HEK293 (cell line): ENCODE measurements around the gene ZNF70.

Experiments
- GLI4 ChIP-seq: fragments of 450-650 bp; formaldehyde crosslinking; IDR thresholded peaks from 2 replicates; pipeline ENCODE4 v1.5.1; 2016; ENCODE audit warnings: missing biosample characterization, missing genetic modification characterization
- PATZ1 ChIP-seq: fragments of 450-650 bp; formaldehyde crosslinking; IDR thresholded peaks from 2 replicates; pipeline ENCODE4 v1.5.1; 2016; ENCODE audit warnings: missing biosample characterization, missing genetic modification characterization
- PRDM4 ChIP-seq: fragments of 450-650 bp; formaldehyde crosslinking; IDR thresholded peaks from 2 replicates; pipeline ENCODE4 v1.5.1; 2017; ENCODE audit warnings: missing biosample characterization, missing genetic modification characterization
- SETDB1 ChIP-seq: IDR thresholded peaks from one replicate; pipeline ENCODE4 v1.6.1; 2017; ENCODE audit warnings: mild to moderate bottlenecking, low read length, moderate library complexity, mixed read lengths; ENCODE audit not compliant: insufficient read length
- SP2 ChIP-seq: fragments of 450-650 bp; formaldehyde crosslinking; IDR thresholded peaks from 2 replicates; pipeline ENCODE4 v1.5.1; 2016; ENCODE audit warnings: missing biosample characterization, missing genetic modification characterization
- TRIM28 ChIP-seq: IDR thresholded peaks from 2 replicates; pipeline ENCODE4 v1.6.1; 2011; ENCODE audit warnings: low read length, control low read depth, borderline replicate concordance
- ZBTB1 ChIP-seq: fragments of 450-650 bp; formaldehyde crosslinking; IDR thresholded peaks from 2 replicates; pipeline ENCODE4 v1.5.1; 2016; ENCODE audit warnings: missing biosample characterization, missing genetic modification characterization
- ZBTB44 ChIP-seq: fragments of 450-650 bp; IDR thresholded peaks from 2 replicates; pipeline ENCODE4 v1.5.1; 2018; ENCODE audit warnings: missing biosample characterization, mild to moderate bottlenecking, missing genetic modification characterization
- ZBTB6 ChIP-seq: fragments of 450-650 bp; formaldehyde crosslinking; IDR thresholded peaks from 2 replicates; pipeline ENCODE4 v1.5.1; 2017; ENCODE audit warnings: missing biosample characterization, missing genetic modification characterization
- ZNF112 ChIP-seq: fragments of 450-650 bp; formaldehyde crosslinking; IDR thresholded peaks from 2 replicates; pipeline ENCODE4 v1.5.0; 2017; ENCODE audit warnings: missing biosample characterization, missing genetic modification characterization
- ZNF155 ChIP-seq: fragments of 450-650 bp; formaldehyde crosslinking; IDR thresholded peaks from 2 replicates; pipeline ENCODE4 v1.5.1; 2016; ENCODE audit warnings: missing biosample characterization, missing genetic modification characterization
- ZNF175 ChIP-seq: fragments of 450-650 bp; formaldehyde crosslinking; IDR thresholded peaks from 2 replicates; pipeline ENCODE4 v1.5.1; 2016; ENCODE audit warnings: missing biosample characterization, missing genetic modification characterization
- ZNF211 ChIP-seq: fragments of 450-650 bp; formaldehyde crosslinking; IDR thresholded peaks from 2 replicates; pipeline ENCODE4 v1.5.1; 2016; ENCODE audit warnings: low read depth, missing biosample characterization, missing genetic modification characterization
- ZNF214 ChIP-seq: fragments of 450-650 bp; formaldehyde crosslinking; IDR thresholded peaks from 2 replicates; pipeline ENCODE4 v1.5.1; 2017; ENCODE audit warnings: missing biosample characterization, mild to moderate bottlenecking, missing genetic modification characterization, borderline replicate concordance
- ZNF292 ChIP-seq: fragments of 450-650 bp; formaldehyde crosslinking; IDR thresholded peaks from 2 replicates; pipeline ENCODE4 v1.5.1; 2016; ENCODE audit warnings: low read depth, missing biosample characterization, missing genetic modification characterization, borderline replicate concordance
- ZNF391 ChIP-seq: fragments of 450-650 bp; formaldehyde crosslinking; IDR thresholded peaks from 2 replicates; pipeline ENCODE4 v1.5.1; 2016; ENCODE audit warnings: low read depth, missing biosample characterization, missing genetic modification characterization, borderline replicate concordance
- ZNF518A ChIP-seq: fragments of 450-650 bp; formaldehyde crosslinking; conservative IDR thresholded peaks from 2 replicates; pipeline ENCODE4 v1.5.1; 2016; ENCODE audit warnings: low read depth, missing biosample characterization, missing genetic modification characterization
- ZNF529 ChIP-seq: fragments of 450-650 bp; formaldehyde crosslinking; IDR thresholded peaks from 2 replicates; pipeline ENCODE4 v1.5.1; 2017; ENCODE audit warnings: missing genetic modification characterization, missing biosample characterization; ENCODE audit not compliant: insufficient replicate concordance
- ZNF571 ChIP-seq: fragments of 450-650 bp; formaldehyde crosslinking; IDR thresholded peaks from 2 replicates; pipeline ENCODE4 v1.5.0; 2017; ENCODE audit warnings: missing biosample characterization, missing genetic modification characterization
- ZNF629 ChIP-seq: fragments of 450-650 bp; formaldehyde crosslinking; IDR thresholded peaks from 2 replicates; pipeline ENCODE4 v1.5.1; 2017; ENCODE audit warnings: missing biosample characterization, missing genetic modification characterization
- ZNF747 ChIP-seq: fragments of 450-650 bp; formaldehyde crosslinking; IDR thresholded peaks from 2 replicates; pipeline ENCODE4 v1.5.1; 2016; ENCODE audit warnings: missing biosample characterization, missing genetic modification characterization
- ZNF76 ChIP-seq: fragments of 450-650 bp; formaldehyde crosslinking; IDR thresholded peaks from 2 replicates; pipeline ENCODE4; 2016; ENCODE audit warnings: low read depth, missing biosample characterization, missing genetic modification characterization, borderline replicate concordance
- ZNF776 ChIP-seq: fragments of 450-650 bp; formaldehyde crosslinking; IDR thresholded peaks from 2 replicates; pipeline ENCODE4 v1.5.0; 2017; ENCODE audit warnings: missing biosample characterization, missing genetic modification characterization, borderline replicate concordance
- ZNF785 ChIP-seq: fragments of 450-650 bp; formaldehyde crosslinking; IDR thresholded peaks from 2 replicates; pipeline ENCODE4 v1.5.1; 2016; ENCODE audit warnings: missing biosample characterization, missing genetic modification characterization
- ZNF791 ChIP-seq: fragments of 450-650 bp; formaldehyde crosslinking; IDR thresholded peaks from 2 replicates; pipeline ENCODE4 v1.5.1; 2016; ENCODE audit warnings: missing biosample characterization, missing genetic modification characterization
- ZNF830 ChIP-seq: fragments of 450-650 bp; IDR thresholded peaks from 2 replicates; pipeline ENCODE4 v1.5.0; 2018; ENCODE audit warnings: missing biosample characterization, missing genetic modification characterization, low read depth, mild to moderate bottlenecking, moderate library complexity
- ZNF843 ChIP-seq: fragments of 450-650 bp; formaldehyde crosslinking; IDR thresholded peaks from 2 replicates; pipeline ENCODE4 v1.5.1; 2016; ENCODE audit warnings: missing biosample characterization, missing genetic modification characterization

ZNF70 gene

GRCh38 chr22:23767673-23768548 is 17.0 kb upstream of the ZNF70 start, which contains the start of gene CHCHD10 (continued):
- TF ChIP-seq PRDM4 (tag by site-specific recombination) (peak; percentile 6; the same call in 1 of the 2 replicates), ZNF571 (tag by site-specific recombination) (no peak), SP2 (tag by site-specific recombination) (peak; percentile 81), ZNF785 (tag by site-specific recombination) (no peak), ZNF518A (tag by site-specific recombination) (no peak), ZNF175 (tag by site-specific recombination) (no peak), ZNF791 (no peak), ZNF76 (0 out of 2 replicates have a peak, but pooled peaks have one; percentile 24), ZNF830 (tag by site-specific recombination) (no peak), ZNF391 (tag by site-specific recombination) (peak; percentile 12; the same call in 1 of the 2 replicates), ZBTB44 (tag by site-specific recombination) (no peak), ZNF211 (tag by site-specific recombination) (no peak), ZBTB6 (tag by site-specific recombination) (no peak), ZNF214 (tag by site-specific recombination) (no peak), ZNF529 (tag by site-specific recombination) (no peak), ZNF292 (tag by site-specific recombination) (no peak), ZNF747 (no peak), ZBTB1 (tag by site-specific recombination) (no peak), ZNF112 (no peak), ZNF776 (tag by site-specific recombination) (no peak), PATZ1 (tag by site-specific recombination) (peak; percentile 89), GLI4 (no peak), TRIM28 (no peak), ZNF843 (tag by site-specific recombination) (peak; percentile 30; the same call in 1 of the 2 replicates), SETDB1 (no peak), ZNF629 (tag by site-specific recombination) (no peak; the same call in none of the 2 replicates), ZNF155 (tag by site-specific recombination) (no peak)
